ENCODE results near the gene EIF4ENIF1.
"Not testable (repeated sequence)": the region's sequence is repeated elsewhere in the genome, so short reads cannot be mapped to it uniquely, and the experiment has no call there.

Gene EIF4ENIF1

DNA sequence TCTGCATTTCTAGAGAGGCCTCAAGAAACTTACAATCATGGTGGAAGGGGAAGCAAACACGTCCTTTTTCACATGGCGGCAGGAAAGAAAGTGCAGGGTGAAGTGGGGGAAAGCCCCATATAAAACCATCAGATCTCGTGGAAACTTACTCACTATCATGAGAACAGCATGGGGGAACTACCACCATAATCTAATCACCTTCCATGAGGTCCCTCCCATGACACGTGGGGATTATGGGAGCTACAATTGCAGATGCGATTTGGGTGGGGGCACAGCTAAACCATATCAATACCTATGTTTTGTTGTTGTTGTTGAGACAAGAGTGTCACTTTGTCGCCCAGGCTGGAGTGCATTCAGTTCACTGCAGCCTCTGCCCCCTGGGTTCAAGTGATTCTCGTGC is 36.6 kb upstream of the EIF4ENIF1 start:
- DNase-seq (ENCODE audit: low read depth), result no peak
- H3K4me3 ChIP-seq (ENCODE audit: low read depth, low read length), result no peak overlapping the region
- in situ Hi-C loops (cut with HindIII; ENCODE audit: low sequenced_read_pairs), result no loop called here
- TF ChIP-seq CTCF (IDR thresholded peaks at IDR 0.05; ENCODE audit: low read depth, low read length, missing control alignments), result no peak

- in situ Hi-C loops (cut with HindIII; ENCODE audit: low sequenced_read_pairs); DNase-seq (ENCODE audit: low read depth): not testable (repeated sequence)
These were observed 34.5 kb upstream of the EIF4ENIF1 start for GRCh38 chr22:31524132-31524531.

GRCh38 chr22:31520051-31520450 is 30.4 kb upstream of the EIF4ENIF1 start:
- no peak for TF ChIP-seq CTCF (IDR thresholded peaks at IDR 0.05; ENCODE audit: low read depth, low read length, missing control alignments)
- H3K4me3 ChIP-seq (ENCODE audit: low read depth, low read length), result no peak overlapping the region
- DNase-seq (ENCODE audit: low read depth), result no peak
- in situ Hi-C loops (cut with HindIII; ENCODE audit: low sequenced_read_pairs), result no loop called here

More at GRCh38 chr22:31524132-31524531, 34.5 kb upstream of the EIF4ENIF1 start:
- H3K4me3 ChIP-seq (ENCODE audit: low read depth, low read length), result not testable (repeated sequence)

DNA sequence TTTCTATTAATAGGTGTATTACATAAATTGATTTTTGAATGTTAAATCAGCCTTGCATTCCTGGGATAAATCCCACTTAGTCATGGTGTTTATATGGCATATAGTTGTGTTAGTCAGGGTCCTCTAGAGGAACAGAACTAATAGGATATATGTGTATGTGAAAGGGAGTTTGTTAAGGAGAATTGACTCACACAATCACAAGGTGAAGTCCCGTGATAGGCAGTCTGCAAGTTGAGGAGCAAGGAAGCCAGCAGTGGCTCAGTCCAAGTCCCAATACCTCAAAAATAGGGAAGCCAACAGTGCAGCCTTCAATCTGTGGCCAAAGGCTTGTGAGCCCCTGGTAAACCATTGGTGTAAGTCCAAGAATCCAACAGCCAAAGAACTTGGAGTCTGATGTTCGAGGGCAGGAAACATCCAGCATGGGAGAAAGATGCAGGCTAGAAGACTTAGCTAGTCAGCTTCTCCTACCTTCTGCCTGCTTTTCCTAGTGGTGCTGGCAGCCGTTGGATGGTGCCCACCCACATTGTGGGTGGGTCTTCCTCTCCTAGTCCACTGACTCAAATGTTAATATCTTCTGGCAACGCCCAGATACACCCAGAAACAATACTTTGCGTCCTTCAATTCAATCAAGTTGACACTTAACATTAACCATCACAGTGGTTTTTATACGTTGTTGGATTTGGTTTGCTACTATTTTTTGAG is 19.6 kb upstream of the EIF4ENIF1 start:
- DNase-seq (ENCODE audit: low read depth), result no peak

GRCh38 chr22:31508536-31508935 is 18.9 kb upstream of the EIF4ENIF1 start:
- TF ChIP-seq CTCF (IDR thresholded peaks at IDR 0.05; ENCODE audit: low read depth, low read length, missing control alignments), result no peak
- no peak for DNase-seq (ENCODE audit: low read depth)
- in situ Hi-C loops (cut with HindIII; ENCODE audit: low sequenced_read_pairs), result no loop called here
- no peak overlapping the region for H3K4me3 ChIP-seq (ENCODE audit: low read depth, low read length)

More for the DNA sequence above, 19.6 kb upstream of the EIF4ENIF1 start:
- H3K4me3 ChIP-seq (ENCODE audit: low read depth, low read length), result no peak overlapping the region
- in situ Hi-C loops (cut with HindIII; ENCODE audit: low sequenced_read_pairs), result no loop called here
- no peak for TF ChIP-seq CTCF (IDR thresholded peaks at IDR 0.05; ENCODE audit: low read depth, low read length, missing control alignments)

DNA sequence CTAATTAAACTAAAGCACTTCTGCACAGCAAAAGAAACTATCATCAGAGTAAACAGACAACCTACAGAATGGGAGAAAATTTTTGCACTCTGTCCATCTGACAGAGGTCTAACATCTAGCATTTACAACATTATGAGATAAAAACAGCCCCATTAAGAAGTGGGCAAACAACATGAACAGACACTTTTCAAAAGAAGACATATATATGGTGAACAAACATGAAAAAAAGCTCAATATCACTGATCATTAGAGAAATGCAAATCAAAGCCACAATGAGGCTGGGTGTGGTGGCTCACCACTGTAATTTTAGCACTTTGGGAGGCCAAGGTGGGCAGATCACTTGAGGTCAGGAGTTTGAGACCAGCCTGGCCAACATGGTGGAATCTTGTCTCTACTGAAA is 17.9 kb upstream of the EIF4ENIF1 start:
- in situ Hi-C loops (cut with HindIII; ENCODE audit: low sequenced_read_pairs); DNase-seq (ENCODE audit: low read depth); H3K4me3 ChIP-seq (ENCODE audit: low read depth, low read length): not testable (repeated sequence)

GRCh38 chr22:31504282-31504681 is 14.6 kb upstream of the EIF4ENIF1 start:
- DNase-seq (ENCODE audit: low read depth), result no peak
- in situ Hi-C loops (cut with HindIII; ENCODE audit: low sequenced_read_pairs), result no loop called here
- no peak for TF ChIP-seq CTCF (IDR thresholded peaks at IDR 0.05; ENCODE audit: low read depth, low read length, missing control alignments)
- H3K4me3 ChIP-seq (ENCODE audit: low read depth, low read length), result no peak overlapping the region
